ENCODE measurements around the gene CASP14.
"Not testable (repeated sequence)": the region's sequence is repeated elsewhere in the genome, so short reads cannot be mapped to it uniquely, and the experiment has no call there.

CASP14 gene

DNA sequence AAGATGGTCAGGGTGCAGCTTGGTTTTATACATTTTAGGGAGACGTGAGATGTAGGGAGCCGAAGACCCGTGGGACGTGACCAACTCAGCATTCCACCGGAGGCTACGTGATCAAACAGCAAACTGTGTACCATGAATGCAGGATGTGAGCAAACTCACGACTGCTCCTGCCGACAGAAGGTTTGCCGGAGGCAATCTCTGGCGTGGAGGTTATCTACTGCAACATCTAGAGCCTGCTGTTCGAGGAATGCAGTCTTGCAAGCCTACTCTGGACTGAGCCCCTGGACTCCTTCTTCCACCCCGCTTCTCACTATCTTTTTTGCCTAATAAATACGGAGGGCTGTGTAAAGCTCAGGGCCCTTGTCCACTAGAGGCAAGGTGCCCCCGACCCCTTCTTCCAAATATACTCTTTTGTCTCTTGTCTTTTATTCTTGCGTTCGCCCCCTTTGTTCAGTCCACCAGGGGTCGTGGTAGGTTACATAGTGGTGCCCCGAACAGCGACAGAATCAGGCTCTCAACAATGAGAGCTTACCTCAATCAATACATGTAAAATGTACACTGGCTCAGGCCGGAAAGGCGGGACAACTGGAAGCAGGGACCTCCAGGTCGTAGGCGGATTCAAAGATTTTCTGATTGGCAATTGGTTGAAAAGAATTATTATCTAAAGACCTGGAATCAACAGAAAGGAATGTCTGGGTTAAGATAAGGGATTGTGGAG, 23.8 kb downstream of the CASP14 start:
- DNase-seq: no peak

GRCh38 chr19:15074371-15074770, 25.1 kb downstream of the CASP14 start:
- DNase-seq: no peak

GRCh38 chr19:15075806-15076205, 26.5 kb downstream of the CASP14 start:
- no peak for DNase-seq

- DNase-seq: not testable (repeated sequence)
These were observed 30.7 kb downstream of the CASP14 start for GRCh38 chr19:15080002-15080401.

- DNase-seq: no peak
These were observed 32.6 kb downstream of the CASP14 start, which contains the start of gene OR1I1 for GRCh38 chr19:15081911-15082310. Gene OR1I1 (plus strand): TSS chr19:15082211. CDS start chr19:15087066, 4,855 bp downstream.

DNA sequence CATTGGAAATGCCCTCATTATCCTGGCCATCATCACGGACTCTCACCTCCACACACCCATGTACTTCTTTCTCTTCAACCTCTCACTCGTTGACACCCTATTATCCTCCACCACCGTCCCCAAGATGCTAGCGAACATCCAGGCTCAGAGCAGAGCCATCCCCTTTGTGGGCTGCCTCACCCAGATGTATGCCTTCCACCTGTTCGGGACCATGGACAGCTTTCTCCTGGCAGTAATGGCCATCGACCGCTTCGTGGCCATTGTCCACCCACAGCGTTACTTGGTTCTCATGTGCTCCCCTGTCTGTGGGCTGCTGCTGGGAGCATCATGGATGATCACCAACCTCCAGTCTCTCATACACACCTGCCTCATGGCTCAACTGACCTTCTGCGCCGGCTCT, 37.9 kb downstream of the CASP14 start:
- DNase-seq: no peak

DNA sequence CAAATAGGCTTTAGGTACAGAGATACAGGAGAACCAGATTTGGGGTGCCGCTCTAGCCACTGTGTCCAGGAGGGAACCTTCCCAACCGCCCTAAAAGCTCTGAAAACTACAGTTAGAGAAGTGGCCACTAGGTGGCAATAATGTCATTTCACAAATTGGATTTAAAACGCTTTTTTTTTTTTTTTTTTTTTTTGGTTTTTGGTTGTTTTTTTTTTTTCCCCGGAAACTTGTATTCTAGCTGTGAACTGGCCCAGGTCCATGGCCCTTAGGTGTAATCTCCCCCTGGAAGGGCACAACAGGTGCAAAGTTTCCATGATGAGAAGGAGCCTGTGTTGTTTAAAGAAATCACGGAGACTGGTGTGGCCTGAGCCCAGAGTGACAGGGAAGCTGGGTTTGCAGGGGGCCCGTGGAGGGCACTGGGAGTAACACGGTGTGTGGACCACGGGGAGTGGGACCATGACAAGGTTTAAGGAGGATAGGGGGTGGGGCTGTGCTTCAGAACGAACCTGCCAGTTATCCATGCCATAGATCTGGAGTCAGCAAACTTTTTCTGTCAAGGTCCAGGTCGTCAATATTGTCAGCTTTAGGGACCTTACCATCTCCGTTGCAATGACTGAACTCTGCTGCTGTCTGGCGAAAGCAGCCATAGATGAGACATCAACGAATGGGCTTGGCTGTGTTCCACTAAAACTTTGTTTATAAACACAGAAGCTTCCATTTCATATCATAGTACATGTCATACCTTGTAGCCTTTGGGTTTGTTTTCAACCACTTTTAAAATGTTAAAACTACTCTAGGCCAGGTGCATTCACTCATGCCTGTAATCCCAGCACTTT, 42.9 kb downstream of the CASP14 start:
- DNase-seq: no peak

DNA sequence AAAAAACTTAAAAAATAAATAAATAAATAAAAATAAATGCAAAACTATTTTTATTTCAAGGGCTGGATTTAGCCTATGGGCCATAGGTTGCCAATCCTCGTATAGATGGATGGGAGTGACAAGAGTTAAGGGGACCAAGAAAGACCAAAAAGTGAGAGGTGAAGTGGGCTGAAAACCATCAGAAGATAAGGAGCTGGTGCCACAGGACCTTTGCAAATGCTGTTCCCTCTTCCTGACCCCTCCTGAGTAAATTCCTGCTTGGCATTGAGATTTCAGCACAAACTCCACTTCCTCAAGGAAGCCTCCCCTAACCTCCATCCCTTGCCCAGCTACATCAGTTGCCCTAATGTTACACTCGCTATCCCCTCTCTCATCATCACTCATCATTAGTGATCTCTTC, 43.7 kb downstream of the CASP14 start:
- no peak for DNase-seq

- no peak for DNase-seq
These were observed 46.9 kb downstream of the CASP14 start for GRCh38 chr19:15096223-15096622.

GRCh38 chr19:15097980-15098379, 48.7 kb downstream of the CASP14 start:
- not testable (repeated sequence) for DNase-seq

DNA sequence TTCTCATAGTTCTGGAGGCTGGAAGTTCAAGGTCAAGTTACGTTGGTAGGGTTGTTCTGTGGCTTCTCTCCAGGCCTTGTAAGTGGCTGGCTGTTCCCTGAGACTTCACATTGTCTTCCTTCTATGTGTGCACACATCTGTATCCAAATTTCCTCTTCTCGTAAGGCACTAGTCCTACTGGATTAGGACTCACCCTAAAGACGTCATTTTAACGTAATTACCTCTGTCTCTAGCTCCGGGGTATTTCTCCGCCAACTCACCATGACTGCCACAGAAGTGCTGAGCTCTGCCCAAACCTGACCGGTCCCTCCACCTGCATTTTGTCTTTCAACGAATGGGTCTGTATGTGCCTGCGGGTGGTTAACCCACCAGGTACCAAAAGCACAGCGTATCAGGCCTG, 49.2 kb downstream of the CASP14 start:
- DNase-seq: no peak

DNA sequence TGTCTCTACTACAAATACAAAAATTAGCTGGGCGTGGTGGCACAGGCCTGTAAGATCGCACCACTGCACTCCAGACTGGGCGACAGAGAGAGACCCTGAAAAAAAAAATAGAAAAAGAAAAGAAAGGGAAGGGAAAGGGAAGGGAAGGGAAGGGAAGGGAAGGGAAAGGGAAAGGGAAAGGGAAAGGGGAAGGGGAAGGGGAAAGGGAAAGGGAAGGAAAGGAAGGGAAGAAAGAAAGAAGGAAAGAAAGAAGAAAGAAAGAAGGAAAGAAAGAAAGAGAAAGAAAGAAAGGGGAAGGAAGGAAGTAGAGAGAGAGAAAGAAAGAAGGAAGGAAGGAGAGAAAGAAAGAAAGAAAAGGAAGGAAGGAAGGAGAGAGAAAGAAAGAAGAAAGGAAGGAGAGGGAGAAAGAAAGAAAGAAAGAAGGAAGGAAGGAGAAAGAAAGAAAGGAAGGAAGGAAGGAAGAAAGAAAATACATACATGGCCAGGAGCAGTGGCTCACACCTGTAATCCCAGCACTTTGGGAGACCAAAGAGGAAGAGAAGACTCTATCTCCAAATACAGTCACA, 49.8 kb downstream of the CASP14 start:
- DNase-seq: no peak

DNA sequence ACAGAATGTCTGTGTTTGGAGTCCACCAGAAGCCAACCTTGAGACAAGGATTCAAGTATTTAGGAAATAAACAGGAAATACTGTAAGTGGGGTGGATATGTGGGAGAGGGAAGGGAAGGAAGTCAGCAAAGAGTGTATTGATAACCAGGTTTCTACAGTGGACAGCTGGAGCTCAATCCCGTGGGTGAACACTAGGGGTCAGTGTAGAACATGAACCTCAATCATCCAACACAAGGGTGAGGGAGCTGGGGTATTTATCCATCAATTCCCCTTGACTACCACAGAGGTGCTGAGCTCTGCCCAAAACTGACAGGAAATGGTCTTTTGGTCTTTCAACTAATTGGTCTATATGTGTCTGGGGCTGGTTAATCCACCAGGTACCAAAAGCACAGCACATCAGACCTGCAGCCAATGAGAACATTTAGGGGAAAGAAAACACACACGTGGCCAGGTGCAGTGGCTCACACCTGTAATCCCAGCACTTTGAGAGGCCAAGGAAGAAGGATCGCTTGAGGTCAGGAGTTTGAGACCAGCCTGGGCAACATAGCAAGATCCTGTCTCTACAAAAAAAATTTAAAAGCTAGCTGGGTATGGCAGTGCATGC, 52.3 kb downstream of the CASP14 start:
- DNase-seq: no peak

DNA sequence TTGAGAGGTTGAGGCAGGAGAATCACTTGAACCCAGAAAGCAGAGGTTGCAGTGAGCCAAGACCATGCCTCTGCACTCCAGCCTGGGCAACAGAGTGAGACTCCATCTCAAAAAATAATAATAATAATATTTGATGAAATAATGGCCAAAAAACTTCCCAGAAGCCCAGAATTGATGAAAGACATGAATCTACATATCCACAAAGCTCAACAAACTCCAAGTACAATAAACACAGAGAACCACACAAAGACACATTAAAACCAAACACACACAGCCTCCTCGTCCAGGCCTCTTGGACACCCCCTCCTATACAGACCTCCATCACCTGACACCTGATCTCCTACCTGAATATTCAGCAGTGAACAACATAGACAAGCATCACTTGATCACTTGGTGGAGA, 54.7 kb downstream of the CASP14 start:
- no peak for DNase-seq

DNA sequence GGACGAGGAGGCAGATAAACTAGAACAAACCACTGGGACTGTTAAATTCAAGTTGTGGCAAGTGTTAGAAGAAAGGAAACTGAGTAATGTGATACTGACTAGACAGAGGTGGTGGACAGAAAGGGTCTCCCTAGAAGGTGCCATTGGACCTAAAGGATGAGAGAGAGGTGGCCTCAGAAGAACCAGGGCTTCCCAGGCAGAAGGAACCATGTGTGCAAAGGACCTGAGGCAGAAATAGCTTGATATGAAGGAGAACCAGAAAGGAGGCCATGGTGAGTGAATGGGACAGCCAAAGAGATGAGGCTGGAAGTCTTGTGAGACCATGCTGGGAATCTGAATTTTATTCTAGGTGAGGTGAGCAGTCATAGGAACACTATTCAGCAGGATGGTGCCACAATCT, 55.1 kb downstream of the CASP14 start:
- no peak for DNase-seq

- DNase-seq: no peak
These were observed 55.8 kb downstream of the CASP14 start for GRCh38 chr19:15105044-15105443.

DNA sequence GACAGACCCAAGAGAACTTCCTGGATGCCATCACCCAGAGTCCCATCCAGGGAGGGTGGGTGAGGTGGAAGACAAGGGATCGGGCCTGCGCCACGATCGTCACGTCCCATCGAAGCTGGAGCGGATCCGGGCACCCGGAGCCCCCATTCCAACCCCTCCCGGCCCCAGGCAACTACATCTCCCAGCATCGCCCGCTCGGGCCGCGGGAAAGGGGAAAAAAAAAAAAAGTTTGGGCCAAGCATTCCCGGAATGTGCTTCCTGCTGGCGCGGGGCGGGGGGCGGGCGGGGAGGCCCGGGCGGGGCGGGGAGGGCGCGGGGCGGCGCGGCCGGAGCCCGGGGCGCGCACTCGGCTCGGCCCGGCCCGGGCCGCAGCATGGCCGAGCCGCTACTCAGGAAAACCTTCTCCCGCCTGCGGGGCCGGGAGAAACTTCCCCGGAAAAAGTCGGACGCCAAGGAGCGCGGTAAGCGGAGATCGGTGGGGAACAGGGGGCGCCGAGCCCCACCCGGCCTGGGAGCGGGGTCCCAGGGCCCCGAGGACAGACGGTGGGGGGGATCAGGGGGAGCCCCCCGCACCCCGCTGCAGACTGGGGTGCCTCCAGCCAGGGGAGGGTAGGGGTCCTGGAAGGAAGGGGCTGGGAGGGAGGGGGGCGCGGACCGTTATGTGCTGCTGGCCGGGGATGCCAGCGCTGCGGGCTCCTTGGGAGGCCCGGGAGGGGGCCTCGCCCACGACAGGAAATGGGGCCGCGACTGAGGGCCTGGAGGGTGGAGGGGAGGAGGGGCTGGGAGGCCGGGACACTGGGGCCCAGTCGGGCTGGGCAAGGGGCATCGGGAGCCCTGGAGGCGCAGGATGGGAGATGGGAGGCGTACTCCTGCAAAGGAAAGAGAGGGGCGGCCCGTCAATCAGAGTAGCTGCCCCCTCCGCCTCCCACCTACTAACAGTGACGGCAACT, 58.1 kb downstream of the CASP14 start, which contains the start of gene SYDE1:
Gene SYDE1 (plus strand): TSS at position 341 of the 950 bp plus-strand sequence. CDS start 33 bp downstream, at position 374.
- no peak for DNase-seq
